Islet precursor cell (in vitro differentiated cells): ENCODE measurements around the gene MCUB.

ENCODE experiments used
- DNase-seq: peaks from one replicate; pipeline ENCODE4 v3.0.0-alpha.2; 2018

MCUB gene

GRCh38 chr4:109730619-109731545, 170.8 kb downstream of the MCUB start:
- no peak for DNase-seq

DNA sequence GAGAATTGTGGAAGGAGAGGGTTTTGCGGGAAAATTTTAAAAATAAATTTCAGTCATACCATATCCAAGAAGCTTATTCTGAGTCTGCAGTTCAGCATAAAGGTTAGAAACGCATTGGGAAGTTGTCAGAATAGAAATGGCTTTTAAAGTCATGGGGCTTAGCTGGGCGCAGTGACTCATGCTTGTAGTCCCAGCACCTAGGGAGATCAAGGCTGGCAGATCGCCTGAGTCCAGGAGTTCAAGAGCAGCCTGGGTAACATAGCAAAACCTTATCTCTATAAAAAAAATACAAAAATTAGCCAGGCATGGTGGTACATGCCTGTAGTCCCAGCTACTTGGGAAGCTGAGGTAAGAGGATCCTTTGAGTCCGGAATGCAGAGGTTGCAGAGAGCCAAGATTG, 173.7 kb downstream of the MCUB start:
- no peak for DNase-seq

DNA sequence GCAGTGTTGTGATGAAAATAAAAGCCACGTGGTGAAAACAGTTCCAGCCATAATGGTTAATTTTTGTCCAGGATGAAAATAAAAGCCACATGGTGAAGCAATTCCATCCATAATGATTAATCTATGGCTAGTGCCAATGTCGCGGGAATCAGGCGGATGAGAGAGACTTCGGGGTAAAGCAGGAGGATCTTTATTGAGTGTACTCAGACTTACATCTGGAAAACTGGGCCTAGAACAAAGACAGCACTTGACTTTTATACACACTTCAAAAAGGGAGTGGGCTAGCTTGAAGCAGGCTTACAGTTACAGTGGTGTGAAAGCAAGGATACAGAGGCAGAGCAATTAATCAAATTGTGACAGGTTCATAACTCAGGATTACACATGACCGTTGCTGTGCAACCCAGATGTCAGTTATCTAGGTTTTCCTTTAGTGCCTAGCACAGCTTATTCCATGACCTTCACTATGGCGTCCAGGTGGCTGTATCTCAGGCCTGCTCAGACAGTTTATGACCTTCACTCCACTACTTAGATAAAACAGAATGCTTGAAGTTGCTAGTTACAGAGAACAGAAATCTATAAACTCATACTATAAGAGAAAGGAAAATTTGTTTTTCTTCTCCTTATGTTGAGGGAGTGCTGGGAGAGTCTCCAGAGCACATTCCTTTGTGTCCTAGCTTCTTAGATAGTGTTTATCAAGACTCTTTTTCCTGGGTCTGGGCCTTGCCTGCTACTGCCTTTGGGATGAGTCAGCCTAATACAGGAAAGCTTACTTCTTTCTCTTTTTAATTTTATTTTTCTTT, 175.7 kb downstream of the MCUB start:
- no peak for DNase-seq
